NCI-H446 treated with DMSO at 0.1 percent for 48 hours (cell line): ENCODE measurements around the gene TMEM43.
"Not testable (repeated sequence)": the region's sequence is repeated elsewhere in the genome, so short reads cannot be mapped to it uniquely, and the experiment has no call there.

Source experiments
- DNase-seq: peaks from one replicate; lab custom pipeline; 2025; lab: John Stamatoyannopoulos, UW

Gene TMEM43

GRCh38 chr3:14124615-14125192 is at the start of gene TMEM43, which contains the start of gene CHCHD4:
Gene TMEM43, plus strand, starts transcription at chr3:14125052. Its CDS starts 142 bp downstream, at chr3:14125194.
Gene CHCHD4, minus strand, starts transcription at chr3:14124870. Its CDS starts 194 bp downstream, at chr3:14124676.
- DNase-seq: peak; percentile 94

GRCh38 chr3:14075233-14075632 is 49.6 kb upstream of the TMEM43 start:
- not testable (repeated sequence) for DNase-seq

- no peak for DNase-seq
These were observed 47.5 kb upstream of the TMEM43 start for GRCh38 chr3:14077310-14077709.

- DNase-seq: no peak
These were observed 42.7 kb upstream of the TMEM43 start for GRCh38 chr3:14082108-14082657.

- DNase-seq: not testable (repeated sequence)
These were observed 37.4 kb upstream of the TMEM43 start for GRCh38 chr3:14087461-14087860.

GRCh38 chr3:14091959-14092358 is 32.9 kb upstream of the TMEM43 start:
- not testable (repeated sequence) for DNase-seq

GRCh38 chr3:14092464-14092863 is 32.4 kb upstream of the TMEM43 start:
- no peak for DNase-seq

- no peak for DNase-seq
These were observed 31.0 kb upstream of the TMEM43 start for GRCh38 chr3:14093831-14094230.

- DNase-seq: no peak
These were observed 28.1 kb upstream of the TMEM43 start for GRCh38 chr3:14096742-14097141.

- DNase-seq: no peak
These were observed 27.0 kb upstream of the TMEM43 start for GRCh38 chr3:14097616-14098391.

- not testable (repeated sequence) for DNase-seq
These were observed 15.0 kb upstream of the TMEM43 start for GRCh38 chr3:14109821-14110220.

GRCh38 chr3:14110699-14111098 is 14.2 kb upstream of the TMEM43 start:
- no peak for DNase-seq

- DNase-seq: no peak
These were observed 10.8 kb upstream of the TMEM43 start for GRCh38 chr3:14113965-14114635.

- DNase-seq: no peak
These were observed 7.1 kb upstream of the TMEM43 start for GRCh38 chr3:14117468-14118399.

GRCh38 chr3:14118400-14119381 is 6.2 kb upstream of the TMEM43 start:
- DNase-seq: no peak

GRCh38 chr3:14119651-14120050 is 5.2 kb upstream of the TMEM43 start:
- no peak for DNase-seq

GRCh38 chr3:14120111-14120920 is 4.5 kb upstream of the TMEM43 start:
- DNase-seq: no peak

- not testable (repeated sequence) for DNase-seq
These were observed 3.9 kb upstream of the TMEM43 start for GRCh38 chr3:14120921-14121448.

- no peak for DNase-seq
These were observed 3.0 kb upstream of the TMEM43 start for GRCh38 chr3:14121859-14122258.
